ENCODE results near the gene HCK.

The HCK gene

DNA sequence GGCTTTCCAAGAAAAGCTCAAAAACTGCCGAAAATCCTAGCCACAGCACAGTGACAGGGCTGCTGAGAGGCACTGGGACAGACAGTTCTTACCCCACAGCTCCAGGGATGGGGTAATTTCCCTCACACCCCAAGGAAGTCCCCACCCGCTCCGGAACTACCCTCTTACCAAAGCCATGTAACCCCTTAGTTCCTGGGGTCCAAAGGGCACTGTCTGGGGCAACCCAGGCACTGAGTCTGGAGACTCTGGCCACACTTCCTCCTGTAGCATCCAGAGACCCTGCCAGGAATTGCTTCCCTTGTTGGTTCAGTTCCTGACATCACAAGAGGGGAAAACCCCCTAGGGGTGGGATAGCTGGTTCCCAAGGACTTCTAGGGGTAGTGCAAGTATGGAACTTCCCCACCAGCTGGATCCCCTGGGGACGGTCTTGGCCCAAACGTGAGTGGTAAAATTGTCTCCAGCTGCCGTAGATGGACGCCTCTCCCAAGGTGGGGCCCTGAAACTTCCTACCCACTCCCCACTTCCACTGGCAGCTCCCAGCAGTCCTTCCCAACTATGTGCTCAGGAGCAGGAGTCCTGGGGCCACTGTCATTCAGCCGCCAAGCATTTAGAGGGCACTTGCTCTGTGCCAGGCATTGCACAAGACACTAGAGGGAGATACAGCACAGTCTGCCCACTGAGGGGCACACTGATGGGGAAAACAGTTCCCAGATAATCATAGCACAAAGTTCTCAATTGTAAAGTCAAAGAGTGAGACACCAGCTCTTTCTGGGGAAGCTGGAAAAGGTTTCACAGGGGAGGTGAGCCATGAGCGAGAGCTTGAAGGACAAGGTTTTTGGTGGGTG is 17.2 kb upstream of the HCK start:
- no peak for DNase-seq (ENCODE audit: low spot score)
- CTCF ChIA-PET: interaction anchor here (0.5 to 7.5 kb wide), 8 partner anchors 16 to 213 kb away, joined by 3 to 69 read pairs (median 4); no protein-coding TSS in a partner anchor
- POLR2A ChIA-PET (ENCODE audit: low non-redundant PET): no interaction called here
- TF ChIP-seq CTCF (conservative IDR thresholded peaks at IDR 0.05; ENCODE audit: low read depth): no peak; the same call in 1 of the 2 replicates
- no peak overlapping the region for H3K27ac ChIP-seq

GRCh38 chr20:32035426-32035779 is 16.6 kb upstream of the HCK start:
- TF ChIP-seq CTCF (conservative IDR thresholded peaks at IDR 0.05; ENCODE audit: low read depth): no peak
- ChIA-PET CTCF (interaction anchor here (0.5 to 7.5 kb wide), 8 partner anchors 16 to 213 kb away, joined by 3 to 69 read pairs (median 4); no protein-coding TSS in a partner anchor), POLR2A (ENCODE audit: low non-redundant PET) (no interaction called here)
- no peak overlapping the region for H3K27ac ChIP-seq
- no peak for DNase-seq (ENCODE audit: low spot score)

- no peak overlapping the region for H3K27ac ChIP-seq
- POLR2A ChIA-PET (ENCODE audit: low non-redundant PET): no interaction called here
- no peak for TF ChIP-seq CTCF (conservative IDR thresholded peaks at IDR 0.05; ENCODE audit: low read depth)
- no peak for DNase-seq (ENCODE audit: low spot score)
- CTCF ChIA-PET: interaction anchor here (1.0 to 7.5 kb wide), 5 partner anchors 19 to 213 kb away, joined by 3 to 69 read pairs (median 6); no protein-coding TSS in a partner anchor
These were observed 15.8 kb upstream of the HCK start for GRCh38 chr20:32036252-32036651.

GRCh38 chr20:32036716-32037485 is 15.1 kb upstream of the HCK start:
- no peak overlapping the region for H3K27ac ChIP-seq
- TF ChIP-seq CTCF (conservative IDR thresholded peaks at IDR 0.05; ENCODE audit: low read depth): no peak
- ChIA-PET CTCF (interaction anchor here (0.6 to 2.2 kb wide), 4 partner anchors 9 to 865 kb away, joined by 4 to 7 read pairs (median 5); no protein-coding TSS in a partner anchor), POLR2A (ENCODE audit: low non-redundant PET) (no interaction called here)
- DNase-seq (ENCODE audit: low spot score): no peak

DNA sequence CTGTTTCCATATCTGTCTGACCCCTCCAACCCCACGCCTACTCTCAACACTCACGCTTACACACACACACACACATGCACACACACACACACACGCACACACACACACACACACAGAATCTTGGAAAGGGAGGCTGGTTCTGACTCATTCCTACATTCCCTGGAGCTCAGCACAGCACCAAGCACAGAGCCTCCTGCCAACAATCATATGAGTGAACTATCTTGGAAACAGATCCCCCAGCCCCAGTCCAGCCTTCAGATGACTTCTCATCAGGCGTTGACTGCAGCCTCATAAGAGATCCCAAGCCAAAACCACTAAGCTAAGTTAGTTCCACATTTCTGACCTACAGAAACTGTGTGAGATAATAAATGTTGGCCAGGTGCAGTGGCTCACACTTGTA is 14.1 kb upstream of the HCK start:
- no peak for TF ChIP-seq CTCF (conservative IDR thresholded peaks at IDR 0.05; ENCODE audit: low read depth)
- POLR2A ChIA-PET (ENCODE audit: low non-redundant PET): no interaction called here
- CTCF ChIA-PET: interaction anchor here (0.6 to 2.2 kb wide), 2 partner anchors 215 to 282 kb away, joined by 3 to 6 read pairs; no protein-coding TSS in a partner anchor
- DNase-seq (ENCODE audit: low spot score): no peak
- no peak overlapping the region for H3K27ac ChIP-seq

All from RWPE1 (cell line).